NK-92 (cell line): Measurements from ENCODE around the gene GRM1.

ENCODE experiments used
- DNase-seq: peaks from one replicate; lab custom pipeline; 2025; ENCODE audit not compliant: unreplicated experiment; lab: John Stamatoyannopoulos, UW

The GRM1 gene

GRCh38 chr6:146315381-146316174 is 286.7 kb downstream of the GRM1 start:
- no peak for DNase-seq

GRCh38 chr6:146316175-146316495 is 287.3 kb downstream of the GRM1 start:
- DNase-seq: no peak

- no peak for DNase-seq
These were observed 302.2 kb downstream of the GRM1 start for GRCh38 chr6:146331013-146331412.

GRCh38 chr6:146335336-146335735 is 306.5 kb downstream of the GRM1 start:
- no peak for DNase-seq

GRCh38 chr6:146336191-146336590 is 307.3 kb downstream of the GRM1 start:
- no peak for DNase-seq

GRCh38 chr6:146337376-146337775 is 308.5 kb downstream of the GRM1 start:
- no peak for DNase-seq

GRCh38 chr6:146339716-146340115 is 310.9 kb downstream of the GRM1 start:
- DNase-seq: no peak

- DNase-seq: no peak
These were observed 312.8 kb downstream of the GRM1 start for GRCh38 chr6:146341493-146342230.

- no peak for DNase-seq
These were observed 316.7 kb downstream of the GRM1 start for GRCh38 chr6:146345598-146345997.

- no peak for DNase-seq
These were observed 318.2 kb downstream of the GRM1 start for GRCh38 chr6:146347090-146347489.

- no peak for DNase-seq
These were observed 318.8 kb downstream of the GRM1 start for GRCh38 chr6:146347690-146348089.

GRCh38 chr6:146351018-146351417 is 322.2 kb downstream of the GRM1 start:
- no peak for DNase-seq

GRCh38 chr6:146352163-146352562 is 323.3 kb downstream of the GRM1 start:
- no peak for DNase-seq

GRCh38 chr6:146354451-146354850 is 325.6 kb downstream of the GRM1 start:
- no peak for DNase-seq

GRCh38 chr6:146355521-146356100 is 326.7 kb downstream of the GRM1 start:
- no peak for DNase-seq

- no peak for DNase-seq
These were observed 328.9 kb downstream of the GRM1 start for GRCh38 chr6:146357578-146358430.

GRCh38 chr6:146358431-146359046 is 329.7 kb downstream of the GRM1 start:
- DNase-seq: no peak

GRCh38 chr6:146359131-146359530 is 330.3 kb downstream of the GRM1 start:
- DNase-seq: no peak

GRCh38 chr6:146361128-146361924 is 332.5 kb downstream of the GRM1 start:
- no peak for DNase-seq
